Measurements from ENCODE around the gene EFHC2. TPM values are rescaled to one million over a fixed set of nuclear protein-coding genes. Genes with fewer than 3 reads are reported as not detected.

The EFHC2 gene
- polyA plus RNA-seq, 1 donor (not counting 4 experiments of a cell fraction or from before 2014, with no cell fraction given) = 0.98 TPM

DNA sequence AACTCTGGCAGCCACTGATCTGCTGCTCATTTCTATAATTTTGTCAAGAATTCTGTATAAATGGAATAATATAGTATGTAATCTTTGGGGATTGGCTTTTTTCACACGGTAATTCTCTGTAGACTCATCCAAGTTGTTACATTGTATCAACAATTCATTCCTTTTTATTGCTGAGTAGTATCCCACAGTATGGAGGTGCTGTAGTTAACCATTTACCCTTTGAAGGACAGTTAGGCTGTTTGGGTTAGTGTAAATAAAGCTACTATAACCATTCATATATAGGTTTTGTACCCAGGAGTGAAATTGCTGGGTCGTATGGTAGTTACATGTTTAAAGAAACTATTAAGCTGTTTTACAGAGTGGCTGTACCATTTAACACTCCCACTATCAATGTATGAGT is 213.3 kb downstream of the EFHC2 start:
- H3K79me2 ChIP-seq (ENCODE audit: control insufficient read depth, insufficient read depth, low read length) = no peaks in the 10 kb centered on the region
- H3K27me3 ChIP-seq (ENCODE audit: control insufficient read depth, extremely low read depth, insufficient read depth, low read length) = no peaks in the 10 kb centered on the region
- H3K9me3 ChIP-seq (ENCODE audit: control insufficient read depth, low read depth, low read length) = no peaks in the 10 kb centered on the region
- no peak overlapping the region for H3K4me2 ChIP-seq (ENCODE audit: control insufficient read depth, extremely low read depth, insufficient read depth, low read depth, low read length)
- no peaks in the 10 kb centered on the region for H3K36me3 ChIP-seq (ENCODE audit: control insufficient read depth in 2 of 2, extremely low read depth in 1 of 2, insufficient read depth in 2 of 2, low read length in 2 of 2)
- no peak overlapping the region for H3K4me3 ChIP-seq (ENCODE audit: control insufficient read depth in 2 of 3, extremely low read depth in 1 of 3, insufficient read depth in 2 of 3, low read depth in 1 of 3, low read length in 3 of 3)
- dilution Hi-C loops (cut with MboI; ENCODE audit: extremely low pct_ligation_motif_present, low sequenced_read_pairs) = no loop called here
- no peaks in the 10 kb centered on the region for H4K20me1 ChIP-seq (ENCODE audit: control insufficient read depth, extremely low read depth, insufficient read depth, low read length)
- no peak overlapping the region for H3K27ac ChIP-seq (ENCODE audit: control insufficient read depth, insufficient read depth, low read length)
- no peak for DNase-seq (ENCODE audit: low read depth, low spot score)
- no peak overlapping the region for H3K9ac ChIP-seq (ENCODE audit: control insufficient read depth, extremely low read depth, insufficient read depth, low read length)
- no peak for TF ChIP-seq CTCF (optimal IDR thresholded peaks at IDR 0.05 in 1 of 3, IDR thresholded peaks at IDR 0.05 in 1 of 3, conservative IDR thresholded peaks at IDR 0.05 in 1 of 3; ENCODE audit: extremely low read depth in 1 of 3, insufficient read depth in 2 of 3, low read length in 3 of 3)
- TF ChIP-seq EZH2 (IDR thresholded peaks at IDR 0.05; ENCODE audit: low read length) = no peak
- H2AFZ ChIP-seq (ENCODE audit: control insufficient read depth, low read length) = no peak overlapping the region
- no peaks in the 10 kb centered on the region for H3K4me1 ChIP-seq (ENCODE audit: control insufficient read depth, extremely low read depth, insufficient read depth, low read length)
- no peaks in the 10 kb centered on the region for H3K9me1 ChIP-seq (ENCODE audit: control insufficient read depth, extremely low read depth, insufficient read depth, low read length)
- FAIRE-seq = no peak

DNA sequence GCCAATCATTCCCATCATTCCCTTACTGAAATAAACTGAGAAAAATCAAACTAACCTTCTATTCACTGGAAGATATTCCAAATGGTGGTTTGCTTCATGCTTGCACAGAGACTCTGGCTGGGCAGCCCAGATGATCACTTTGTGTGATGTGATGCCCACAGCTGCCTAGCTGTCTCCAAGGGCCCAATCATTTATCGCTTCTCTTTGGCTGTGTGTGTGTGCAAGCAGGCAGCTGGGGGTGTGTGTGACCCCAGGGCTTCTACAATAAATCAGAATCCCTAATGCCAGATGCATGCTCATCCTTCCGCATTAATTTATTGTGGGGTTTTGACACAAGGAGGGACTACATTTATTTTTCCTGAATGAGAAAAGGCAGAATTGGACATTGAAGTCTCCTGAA is 230.1 kb downstream of the EFHC2 start:
- FAIRE-seq = no peak
- Histone ChIP-seq H3K4me2 (ENCODE audit: control insufficient read depth, extremely low read depth, insufficient read depth, low read depth, low read length) (no peak overlapping the region), H3K36me3 (ENCODE audit: control insufficient read depth in 2 of 2, extremely low read depth in 1 of 2, insufficient read depth in 2 of 2, low read length in 2 of 2) (no peaks in the 10 kb centered on the region), H3K27me3 (ENCODE audit: control insufficient read depth, extremely low read depth, insufficient read depth, low read length) (no peaks in the 10 kb centered on the region), H3K79me2 (ENCODE audit: control insufficient read depth, insufficient read depth, low read length) (no peaks in the 10 kb centered on the region), H4K20me1 (ENCODE audit: control insufficient read depth, extremely low read depth, insufficient read depth, low read length) (no peaks in the 10 kb centered on the region), H3K27ac (ENCODE audit: control insufficient read depth, insufficient read depth, low read length) (no peak overlapping the region), H2AFZ (ENCODE audit: control insufficient read depth, low read length) (no peak overlapping the region), H3K4me3 (ENCODE audit: control insufficient read depth in 2 of 3, extremely low read depth in 1 of 3, insufficient read depth in 2 of 3, low read depth in 1 of 3, low read length in 3 of 3) (no peak overlapping the region), H3K4me1 (ENCODE audit: control insufficient read depth, extremely low read depth, insufficient read depth, low read length) (no peaks in the 10 kb centered on the region), H3K9me1 (ENCODE audit: control insufficient read depth, extremely low read depth, insufficient read depth, low read length) (no peaks in the 10 kb centered on the region), H3K9ac (ENCODE audit: control insufficient read depth, extremely low read depth, insufficient read depth, low read length) (no peak overlapping the region), H3K9me3 (ENCODE audit: control insufficient read depth, low read depth, low read length) (no peaks in the 10 kb centered on the region)
- TF ChIP-seq CTCF (optimal IDR thresholded peaks at IDR 0.05 in 1 of 3, IDR thresholded peaks at IDR 0.05 in 1 of 3, conservative IDR thresholded peaks at IDR 0.05 in 1 of 3; ENCODE audit: extremely low read depth in 1 of 3, insufficient read depth in 2 of 3, low read length in 3 of 3) (no peak), EZH2 (IDR thresholded peaks at IDR 0.05; ENCODE audit: low read length) (no peak)
- no peak for DNase-seq (ENCODE audit: low read depth, low spot score)
- dilution Hi-C loops (cut with MboI; ENCODE audit: extremely low pct_ligation_motif_present, low sequenced_read_pairs) = no loop called here
